CD4-positive, alpha-beta T cell (primary cell): ENCODE measurements around the gene BTBD9. TPM values are rescaled to one million over a fixed set of nuclear protein-coding genes. Genes with fewer than 3 reads are reported as not detected.

Source experiments
- ATAC-seq: fragments of 200-7000 bp; cut with Tn5 transposase; one replicate; pipeline ENCODE4 v1.10.0; 2022; ENCODE audit warnings: mild to moderate bottlenecking; ENCODE audit not compliant: poor library complexity
- CTCF ChIA-PET: fragments of 350-600 bp; sonication (Branson Sonifier 250); formaldehyde crosslinking; loops from one replicate; lab custom pipeline; 2021; ENCODE audit warnings: antibody characterized with exemption, inconsistent platforms; lab: Charles Lee
- POLR2A ChIA-PET: fragments of 350-600 bp; sonication (Branson Sonifier 250); formaldehyde crosslinking; loops from one replicate; lab custom pipeline; 2021; ENCODE audit warnings: antibody characterized with exemption, inconsistent platforms; lab: Charles Lee
- DNase-seq, 14 experiments: peaks; one replicate each; pipeline ENCODE4 v3.0.0-alpha.2; 2013 to 2020; ENCODE audit warnings: mixed read lengths in 2 of 14
- H3K27ac ChIP-seq, 2 donors: one replicate each; pipeline versions ENCODE4 v1.5.1 to v1.7.0; 2013; ENCODE audit warnings: low read length in 2 of 2, low read depth in 1 of 2, mild to moderate bottlenecking in 1 of 2
- H3K27me3 ChIP-seq, 2 experiments: 1 replicate in 1 of 2; 2 replicates in 1 of 2; pipeline versions ENCODE4 v1.6.1 to v1.7.0; 2013; ENCODE audit warnings: low read length in 2 of 2, control low read depth in 1 of 2, mild to moderate bottlenecking in 1 of 2, moderate library complexity in 1 of 2; ENCODE audit not compliant: insufficient read depth in 2 of 2, control insufficient read depth in 1 of 2
- H3K36me3 ChIP-seq: one replicate; pipeline ENCODE4 v1.6.1; 2013; ENCODE audit warnings: low read length, control low read depth; ENCODE audit not compliant: insufficient read depth
- H3K4me1 ChIP-seq: one replicate; pipeline ENCODE4 v1.6.1; 2013; ENCODE audit warnings: low read length, control low read depth; ENCODE audit not compliant: insufficient read depth
- H3K4me3 ChIP-seq: one replicate; pipeline ENCODE4 v1.5.1; 2013; ENCODE audit warnings: mild to moderate bottlenecking, low read length, moderate library complexity
- H3K9me3 ChIP-seq, 2 experiments: 1 replicate in 1 of 2; 2 replicates in 1 of 2; pipeline versions ENCODE4 v1.6.1 to v1.7.0; 2013; ENCODE audit warnings: low read length in 2 of 2, mild to moderate bottlenecking in 2 of 2, control low read depth in 1 of 2, moderate library complexity in 1 of 2; ENCODE audit not compliant: control insufficient read depth in 1 of 2, insufficient read depth in 1 of 2
- H3K27ac Mint-ChIP-seq: one replicate; pipeline ENCODE4 v1.8.0; 2020; ENCODE audit warnings: mixed read lengths
- H3K27me3 Mint-ChIP-seq: one replicate; pipeline ENCODE4 v1.8.0; 2021; ENCODE audit warnings: mixed read lengths
- H3K36me3 Mint-ChIP-seq: one replicate; pipeline ENCODE4 v1.8.0; 2021; ENCODE audit warnings: low read depth, mixed read lengths
- H3K4me1 Mint-ChIP-seq: one replicate; pipeline ENCODE4 v1.8.0; 2021; ENCODE audit warnings: low read depth, mixed read lengths
- H3K4me3 Mint-ChIP-seq: one replicate; pipeline ENCODE4 v1.8.0; 2020; ENCODE audit warnings: mild to moderate bottlenecking, mixed read lengths
- H3K9me3 Mint-ChIP-seq: one replicate; pipeline ENCODE4 v1.8.0; 2020; ENCODE audit warnings: mixed read lengths
- CTCF ChIP-seq: fragments of 200-600 bp; IDR thresholded peaks from one replicate; pipeline ENCODE4 v1.8.0; 2022; ENCODE audit warnings: antibody characterized with exemption, mild to moderate bottlenecking
- intact Hi-C, 2 experiments: fragments of 100-400 bp; cut with DNase I in 1 of 2; cut with micrococcal nuclease in 1 of 2; formaldehyde crosslinking; loops; one replicate each; pipeline versions ENCODE4 v1.15.1 to v1.9.0; 2023 to 2025; cut with DNase I, micrococcal nuclease
- total RNA-seq, 174 experiments: library from RNA in 2 of 174; stranded (reverse) in 2 of 174; gene quantifications; one replicate each; pipeline ENCODE4 v1.2.3 and lab custom pipeline; 2021 to 2026

Gene BTBD9
- total RNA-seq, 2 experiments from 2014 or later: 58.7 to 59.3 TPM

GRCh38 chr6:38160831-38161230 lies 478.9 kb downstream of the BTBD9 start:
- ChIA-PET POLR2A (no interaction called here), CTCF (no interaction called here)
- H3K9me3 ChIP-seq: peaks cover 0 to 10% of the 10 kb centered on the region in 2 experiments
- Mint-ChIP-seq H3K27ac (no peak overlapping the region), H3K27me3 (no peaks in the 10 kb centered on the region), H3K9me3 (no peaks in the 10 kb centered on the region), H3K4me3 (no peak overlapping the region), H3K4me1 (no peaks in the 10 kb centered on the region), H3K36me3 (peaks cover 13% of the 10 kb centered on the region)
- no peaks in the 10 kb centered on the region for H3K36me3 ChIP-seq
- no peak for TF ChIP-seq CTCF
- intact Hi-C loops: no loop called here
- DNase-seq: no peak
- ATAC-seq: no peak
- H3K27me3 ChIP-seq: no peaks in the 10 kb centered on the region
- H3K4me3 ChIP-seq: no peak overlapping the region
- H3K27ac ChIP-seq: no peak overlapping the region
- no peaks in the 10 kb centered on the region for H3K4me1 ChIP-seq

- Mint-ChIP-seq H3K27ac (no peak overlapping the region), H3K27me3 (no peaks in the 10 kb centered on the region), H3K36me3 (peaks cover 13% of the 10 kb centered on the region), H3K4me1 (no peaks in the 10 kb centered on the region), H3K4me3 (no peak overlapping the region), H3K9me3 (no peaks in the 10 kb centered on the region)
- no peak for DNase-seq
- Histone ChIP-seq H3K36me3 (peaks cover 2% of the 10 kb centered on the region), H3K27me3 (no peaks in the 10 kb centered on the region), H3K4me1 (no peaks in the 10 kb centered on the region), H3K9me3 (peaks cover 0 to 10% of the 10 kb centered on the region in 2 experiments), H3K27ac (no peak overlapping the region), H3K4me3 (no peak overlapping the region)
- CTCF ChIA-PET: no interaction called here
- TF ChIP-seq CTCF: no peak
- ATAC-seq: no peak
- POLR2A ChIA-PET: no interaction called here
- intact Hi-C loops: no loop called here
Measured at GRCh38 chr6:38159596-38159995, 480.1 kb downstream of the BTBD9 start.

- Mint-ChIP-seq H3K27me3 (no peaks in the 10 kb centered on the region), H3K4me1 (no peaks in the 10 kb centered on the region), H3K36me3 (peaks cover 13% of the 10 kb centered on the region), H3K9me3 (no peaks in the 10 kb centered on the region), H3K27ac (no peak overlapping the region), H3K4me3 (no peak overlapping the region)
- DNase-seq (no peak), ATAC-seq (no peak)
- no peak overlapping the region for H3K4me3 ChIP-seq
- H3K27ac ChIP-seq: no peak overlapping the region
- TF ChIP-seq CTCF: no peak
- intact Hi-C loops: no loop called here
- H3K9me3 ChIP-seq: peaks cover 0 to 10% of the 10 kb centered on the region in 2 experiments
- no peaks in the 10 kb centered on the region for H3K27me3 ChIP-seq
- CTCF ChIA-PET: no interaction called here
- H3K4me1 ChIP-seq: no peaks in the 10 kb centered on the region
- POLR2A ChIA-PET: no interaction called here
- peaks cover 2% of the 10 kb centered on the region for H3K36me3 ChIP-seq
Measured at GRCh38 chr6:38158762-38159350, 480.9 kb downstream of the BTBD9 start.
